Liver (tissue), 9 donors: Measurements from ENCODE around the gene BRD3OS. TPM values are rescaled to one million over a fixed set of nuclear protein-coding genes. Genes with fewer than 3 reads are reported as not detected.

Experiments used
- DNase-seq: peaks from one replicate; pipeline ENCODE4 v3.0.0-alpha.2; 2017; ENCODE audit warnings: low spot score
- H3K27ac ChIP-seq, 2 donors: one replicate each; pipeline ENCODE4 v1.7.0; 2013; ENCODE audit warnings: inconsistent platforms in 2 of 2, low read length in 2 of 2, control low read depth in 1 of 2, low read depth in 1 of 2, mild to moderate bottlenecking in 1 of 2
- H3K27me3 ChIP-seq, 4 donors: one replicate each; pipeline versions ENCODE4 v1.6.1 to v1.7.0; 2013; ENCODE audit warnings: low read length in 3 of 4, inconsistent platforms in 1 of 4, mild to moderate bottlenecking in 1 of 4, moderate library complexity in 1 of 4; ENCODE audit not compliant: control insufficient read depth in 4 of 4, insufficient read depth in 4 of 4
- H3K36me3 ChIP-seq, 4 donors: one replicate each; pipeline versions ENCODE4 v1.6.1 to v1.7.0; 2013; ENCODE audit warnings: low read length in 3 of 4, mild to moderate bottlenecking in 3 of 4, low read depth in 1 of 4, moderate library complexity in 1 of 4; ENCODE audit not compliant: control insufficient read depth in 4 of 4, insufficient read depth in 3 of 4
- H3K4me1 ChIP-seq, 4 donors: one replicate each; pipeline versions ENCODE4 v1.6.1 to v1.7.0; 2013; ENCODE audit warnings: low read length in 3 of 4, mild to moderate bottlenecking in 3 of 4, moderate library complexity in 1 of 4; ENCODE audit not compliant: control insufficient read depth in 4 of 4, insufficient read depth in 4 of 4
- H3K4me3 ChIP-seq, 3 donors: one replicate each; pipeline versions ENCODE4 v1.6.1 to v1.7.0; 2013; ENCODE audit warnings: low read length in 3 of 3, control low read depth in 1 of 3, low read depth in 1 of 3, mild to moderate bottlenecking in 1 of 3
- H3K9ac ChIP-seq, 2 donors: one replicate each; pipeline ENCODE4 v1.7.0; 2013; ENCODE audit warnings: low read length in 2 of 2, mild to moderate bottlenecking in 2 of 2, moderate library complexity in 2 of 2, control low read depth in 1 of 2, low read depth in 1 of 2
- H3K9me3 ChIP-seq, 4 donors: one replicate each; pipeline versions ENCODE4 v1.6.1 to v1.7.0; 2013; ENCODE audit warnings: low read length in 3 of 4; ENCODE audit not compliant: control insufficient read depth in 4 of 4
- ATF3 ChIP-seq: IDR thresholded peaks from 2 replicates; pipeline ENCODE4 v1.6.1; 2016; ENCODE audit warnings: antibody characterized with exemption
- CTCF ChIP-seq: fragments of 150-350 bp; IDR thresholded peaks from 2 replicates; pipeline ENCODE4 v1.5.1; 2017; ENCODE audit warnings: improper control_type of control experiment, low read depth, low read length; ENCODE audit not compliant: missing input control
- EGR1 ChIP-seq, 2 donors: IDR thresholded peaks; 2 replicates each; pipeline ENCODE4 v1.6.1; 2016 to 2018; ENCODE audit warnings: antibody characterized with exemption in 2 of 2, low read depth in 2 of 2
- FOXA1 ChIP-seq: IDR thresholded peaks from 2 replicates; pipeline ENCODE4 v1.6.1; 2016; ENCODE audit warnings: antibody characterized with exemption
- FOXA2 ChIP-seq: IDR thresholded peaks from 2 replicates; pipeline ENCODE4 v1.6.1; 2016; ENCODE audit warnings: antibody characterized with exemption
- GABPA ChIP-seq, 2 donors: IDR thresholded peaks in 1 of 2; conservative IDR thresholded peaks in 1 of 2; 2 replicates each; pipeline ENCODE4 v1.6.1; 2016; ENCODE audit warnings: antibody characterized with exemption in 2 of 2, mild to moderate bottlenecking in 1 of 2, moderate library complexity in 1 of 2
- HNF4A ChIP-seq, 2 donors: conservative IDR thresholded peaks; 2 replicates each; pipeline ENCODE4 v1.6.1; 2016; ENCODE audit warnings: antibody characterized with exemption in 2 of 2, mild to moderate bottlenecking in 2 of 2
- HNF4G ChIP-seq: IDR thresholded peaks from 2 replicates; pipeline ENCODE4 v1.6.1; 2016; ENCODE audit warnings: antibody characterized with exemption
- JUND ChIP-seq, 2 donors: IDR thresholded peaks; 2 replicates each; pipeline ENCODE4 v1.6.1; 2016; ENCODE audit warnings: antibody characterized with exemption in 2 of 2
- MAX ChIP-seq: IDR thresholded peaks from 2 replicates; pipeline ENCODE4 v1.6.1; 2016; ENCODE audit warnings: antibody characterized with exemption
- NR2F2 ChIP-seq: IDR thresholded peaks from 2 replicates; pipeline ENCODE4 v1.6.1; 2016; ENCODE audit warnings: antibody characterized with exemption
- RAD21 ChIP-seq, 2 donors: IDR thresholded peaks; 2 replicates each; pipeline ENCODE4 v1.6.1; 2016; ENCODE audit warnings: antibody characterized with exemption in 2 of 2, mild to moderate bottlenecking in 2 of 2
- REST ChIP-seq: IDR thresholded peaks from 2 replicates; pipeline ENCODE4 v1.6.1; 2016; ENCODE audit warnings: antibody characterized with exemption, mild to moderate bottlenecking
- RXRA ChIP-seq, 2 donors: IDR thresholded peaks; 2 replicates each; pipeline ENCODE4 v1.6.1; 2017 to 2018; ENCODE audit warnings: antibody characterized with exemption in 2 of 2, mild to moderate bottlenecking in 1 of 2
- SP1 ChIP-seq: IDR thresholded peaks from 2 replicates; pipeline ENCODE4 v1.6.1; 2018; ENCODE audit warnings: antibody characterized with exemption, mild to moderate bottlenecking
- TAF1 ChIP-seq: conservative IDR thresholded peaks from 2 replicates; pipeline ENCODE4 v1.6.1; 2016; ENCODE audit warnings: antibody characterized with exemption, mild to moderate bottlenecking
- YY1 ChIP-seq: IDR thresholded peaks from 2 replicates; pipeline ENCODE4 v1.6.1; 2016; ENCODE audit warnings: antibody characterized with exemption, mild to moderate bottlenecking
- ZBTB33 ChIP-seq: IDR thresholded peaks from 2 replicates; pipeline ENCODE4 v1.6.1; 2016; ENCODE audit warnings: antibody characterized with exemption
- WGBS: extraction: QIAGEN DNeasy Blood & Tissue Kit; methylation state at CpG from one replicate; pipeline ENCODE4 v1.1.7; 2013; 5-methylcytosine and 5-hydroxymethylcytosine counted together
- polyA plus RNA-seq, 2 donors: library from polyadenylated mRNA; stranded (reverse) in 1 of 2; unstranded in 1 of 2; fragments of 200-250 nt in 1 of 2; fragments of >200 nt in 1 of 2; fragmentation: Nextera tagmentation in 1 of 2; extraction: Ambion mirVana in 1 of 2; gene quantifications; one replicate each; pipeline versions ENCODE4 v1.2.1 to v1.2.3, GENCODE V29; 2013 to 2015
- total RNA-seq, 2 donors: library from RNA; depleted of rRNA; stranded (reverse); fragments of >200 nt; gene quantifications; one replicate each; pipeline ENCODE4 v1.2.3, GENCODE V29; 2014
- donor health status: healthy.
- donor health status: healthy.
- donor health status: healthy.
- donor health status: healthy.
- donor health status: healthy.

The BRD3OS gene
- total and polyA plus RNA-seq, 4 donors: 2.1 to 5.1 (median 2.9) TPM

GRCh38 chr9:133996531-133997520, 28.5 kb upstream of the BRD3OS start:
- Histone ChIP-seq H3K9me3 (no peaks in the 10 kb centered on the region), H3K9ac (no peak overlapping the region), H3K4me3 (no peak overlapping the region), H3K4me1 (peaks cover 5 to 15% (median 12%) of the 10 kb centered on the region in 4 donors), H3K27ac (no peak overlapping the region), H3K27me3 (no peaks in the 10 kb centered on the region), H3K36me3 (no peaks in the 10 kb centered on the region)
- DNase-seq: no peak
- TF ChIP-seq FOXA2 (no peak), GABPA (IDR thresholded peaks at IDR 0.05 in 1 of 2, conservative IDR thresholded peaks at IDR 0.05 in 1 of 2) (no peak), JUND (IDR thresholded peaks at IDR 0.05) (no peak), YY1 (no peak), ATF3 (no peak)
- WGBS: 65% methylated on average over 24 of the region's 24 CpGs

GRCh38 chr9:133997584-133997983, 27.7 kb upstream of the BRD3OS start:
- Histone ChIP-seq H3K4me1 (peaks cover 5 to 15% (median 12%) of the 10 kb centered on the region in 4 donors), H3K9ac (no peak overlapping the region), H3K4me3 (no peak overlapping the region), H3K27me3 (no peaks in the 10 kb centered on the region), H3K9me3 (no peaks in the 10 kb centered on the region), H3K36me3 (no peaks in the 10 kb centered on the region), H3K27ac (no peak overlapping the region)
- TF ChIP-seq SP1: no peak
- no peak for TF ChIP-seq JUND (IDR thresholded peaks at IDR 0.05)
- no peak for TF ChIP-seq NR2F2
- no peak for TF ChIP-seq RXRA (IDR thresholded peaks at IDR 0.05)
- no peak for TF ChIP-seq FOXA1
- no peak for TF ChIP-seq TAF1
- TF ChIP-seq MAX: no peak
- no peak for TF ChIP-seq HNF4A (conservative IDR thresholded peaks at IDR 0.05)
- TF ChIP-seq REST: no peak
- TF ChIP-seq HNF4G: no peak
- no peak for TF ChIP-seq FOXA2
- no peak for TF ChIP-seq EGR1 (IDR thresholded peaks at IDR 0.05; ENCODE audit: low read depth in 2 of 2)
- no peak for TF ChIP-seq CTCF
- TF ChIP-seq ZBTB33: no peak
- no peak for TF ChIP-seq RAD21 (IDR thresholded peaks at IDR 0.05)
- DNase-seq: no peak
- 82% methylated on average over 2 of the region's 2 CpGs for whole genome bisulfite sequencing
